ENCODE measurements around the gene ICE2.

ICE2 gene

DNA sequence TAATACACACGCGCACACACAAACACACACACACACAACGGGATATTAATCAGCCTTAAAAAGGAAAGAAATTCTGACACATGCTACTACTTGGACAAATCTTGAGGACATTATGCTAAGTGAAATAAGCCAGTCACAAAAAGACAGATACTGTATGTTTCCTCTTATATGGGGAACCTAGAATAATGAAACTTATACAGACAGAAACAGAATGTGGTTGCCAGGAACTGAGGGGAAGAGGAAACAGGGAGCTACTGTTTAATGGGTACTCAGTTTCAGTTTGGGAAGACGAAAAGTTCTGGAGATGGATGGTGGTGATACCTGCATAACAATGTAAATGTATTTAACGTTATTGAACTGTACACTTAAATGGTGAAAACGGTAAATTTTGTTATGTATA lies 20.2 kb downstream of the ICE2 start:
- in situ Hi-C loops (cut with MboI; ENCODE audit: low sequenced_read_pairs), result no loop called here

GRCh38 chr15:60457985-60458384 lies 21.0 kb downstream of the ICE2 start:
- in situ Hi-C loops (cut with MboI; ENCODE audit: low sequenced_read_pairs), result no loop called here

DNA sequence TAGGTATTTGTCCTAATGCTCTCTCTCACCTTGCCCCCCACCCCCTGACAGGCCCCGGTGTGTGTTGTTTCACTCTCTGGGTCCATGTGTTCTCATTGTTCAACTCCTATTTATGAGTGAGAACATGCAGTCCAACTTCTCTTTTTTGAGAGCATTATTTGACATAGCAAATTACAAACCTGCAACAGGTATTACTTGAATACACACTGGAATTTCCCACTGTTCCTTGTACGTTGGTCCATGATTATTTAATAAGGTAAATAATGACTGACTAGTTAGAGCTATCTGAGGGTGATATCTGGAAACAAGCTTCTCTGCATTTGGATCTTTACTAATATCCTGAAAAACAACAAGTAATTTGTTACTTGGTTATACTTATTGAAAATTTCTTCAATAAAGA lies 24.1 kb downstream of the ICE2 start:
- in situ Hi-C loops (cut with MboI; ENCODE audit: low sequenced_read_pairs), result no loop called here

DNA sequence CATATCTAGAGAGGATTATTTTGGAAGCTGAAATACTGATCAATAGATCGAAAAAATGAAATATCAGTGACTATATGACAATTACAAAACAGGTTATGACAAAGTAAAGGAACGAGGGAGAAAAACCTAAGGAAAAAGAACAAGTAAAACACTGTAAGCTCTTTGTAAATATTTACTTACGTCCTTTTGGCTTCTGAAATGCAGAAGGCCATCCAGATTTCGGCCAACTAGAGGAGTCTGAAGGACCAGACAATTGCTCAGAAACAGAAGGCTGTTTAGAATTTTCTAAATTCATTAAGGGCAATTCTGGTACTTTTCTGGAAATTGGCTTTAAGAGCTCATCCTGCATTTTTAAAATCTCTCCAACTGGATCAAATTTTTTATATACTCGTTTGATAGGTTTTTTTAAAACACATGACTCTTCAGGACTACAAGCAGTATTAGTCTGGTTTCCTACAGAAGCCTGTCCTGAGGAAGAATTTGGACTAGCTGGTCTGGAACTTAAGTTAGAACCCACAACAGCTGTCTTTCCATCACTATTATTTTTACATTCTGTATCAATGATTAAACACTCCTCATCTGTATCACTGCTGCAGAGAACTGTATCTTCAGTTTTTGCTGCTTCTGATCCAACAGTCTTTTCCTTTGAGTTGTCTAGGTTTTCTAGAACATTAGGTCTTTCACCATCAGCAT lies 30.1 kb downstream of the ICE2 start:
- in situ Hi-C loops (cut with MboI; ENCODE audit: low sequenced_read_pairs), result no loop called here

DNA sequence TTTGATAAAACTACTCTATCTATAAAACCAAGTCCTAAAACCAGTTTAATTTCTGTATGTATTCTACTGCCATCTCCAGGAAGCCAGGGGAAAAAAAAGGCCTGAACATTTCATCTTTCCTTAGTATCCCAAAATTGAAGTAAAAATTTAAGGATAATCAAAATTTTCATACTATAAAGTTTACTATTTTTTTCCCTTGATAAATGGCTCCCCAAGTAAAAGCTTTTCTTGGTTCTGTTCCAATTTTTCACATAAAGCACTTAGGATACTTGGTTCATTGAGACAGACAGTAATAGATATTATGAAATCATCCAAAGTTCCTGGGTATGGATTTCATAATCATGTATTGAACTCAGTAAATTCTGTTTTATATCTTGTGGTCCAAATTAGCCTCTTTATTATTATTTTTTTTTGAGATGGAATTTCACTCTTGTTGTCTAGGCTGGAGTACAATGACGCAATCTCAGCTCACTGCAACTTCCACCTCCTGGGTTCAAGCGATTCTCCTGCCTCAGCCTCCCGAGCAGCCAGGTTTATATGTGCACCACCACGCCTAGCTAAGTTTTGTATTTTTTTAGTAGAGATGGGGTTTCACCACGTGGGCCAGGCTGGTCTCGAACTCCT lies 34.5 kb downstream of the ICE2 start:
- in situ Hi-C loops (cut with MboI; ENCODE audit: low sequenced_read_pairs), result no loop called here

- in situ Hi-C loops (cut with MboI; ENCODE audit: low sequenced_read_pairs), result no loop called here
Observed at GRCh38 chr15:60442763-60443162, 36.2 kb downstream of the ICE2 start.

DNA sequence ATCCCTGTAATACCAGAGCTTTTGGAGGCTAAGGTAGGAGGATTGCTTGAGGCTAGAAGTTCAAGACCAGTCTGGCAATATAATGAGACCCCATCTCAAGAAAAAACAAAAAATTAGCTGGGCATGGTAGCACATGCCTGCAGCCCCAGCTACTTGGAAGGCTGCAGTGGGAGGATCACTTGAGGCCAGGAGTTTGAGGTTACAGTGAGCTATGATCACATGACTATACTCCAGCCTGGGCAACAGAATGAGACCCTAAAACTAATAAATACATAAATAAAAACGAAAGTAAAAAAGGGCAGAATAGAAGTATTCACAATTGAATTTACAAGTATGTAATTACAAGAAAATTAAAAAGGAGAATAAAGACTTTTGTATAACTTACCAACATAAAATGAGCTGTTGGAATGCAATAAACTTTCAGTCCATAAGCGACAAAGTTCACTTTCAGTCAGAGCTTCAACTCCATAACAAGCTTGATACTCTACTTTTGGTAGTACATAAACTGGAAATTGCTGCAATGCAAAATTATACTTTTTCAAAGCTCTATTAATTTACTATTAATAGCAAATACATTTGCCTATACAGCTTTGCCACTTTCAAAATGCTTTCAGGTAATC lies 36.8 kb downstream of the ICE2 start:
- in situ Hi-C loops (cut with MboI; ENCODE audit: low sequenced_read_pairs), result no loop called here

DNA sequence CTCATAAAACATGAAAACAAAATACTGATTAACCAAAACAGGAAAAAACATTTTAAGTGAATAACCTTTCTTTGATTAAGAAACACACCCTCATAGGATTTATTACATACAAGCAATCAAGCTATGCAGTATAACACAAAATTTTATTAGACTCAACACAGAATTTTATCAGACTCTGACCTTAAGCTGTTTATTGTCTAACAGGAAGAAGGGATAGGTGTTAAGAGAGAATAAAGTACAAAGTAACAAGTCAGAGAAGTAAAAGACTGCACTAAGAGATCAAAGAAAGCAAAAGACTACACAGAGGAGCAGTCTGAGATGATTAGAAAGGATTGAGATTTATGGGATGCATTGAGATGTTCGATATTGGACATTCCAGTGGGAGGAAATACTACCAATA lies 37.6 kb downstream of the ICE2 start:
- in situ Hi-C loops (cut with MboI; ENCODE audit: low sequenced_read_pairs), result no loop called here

DNA sequence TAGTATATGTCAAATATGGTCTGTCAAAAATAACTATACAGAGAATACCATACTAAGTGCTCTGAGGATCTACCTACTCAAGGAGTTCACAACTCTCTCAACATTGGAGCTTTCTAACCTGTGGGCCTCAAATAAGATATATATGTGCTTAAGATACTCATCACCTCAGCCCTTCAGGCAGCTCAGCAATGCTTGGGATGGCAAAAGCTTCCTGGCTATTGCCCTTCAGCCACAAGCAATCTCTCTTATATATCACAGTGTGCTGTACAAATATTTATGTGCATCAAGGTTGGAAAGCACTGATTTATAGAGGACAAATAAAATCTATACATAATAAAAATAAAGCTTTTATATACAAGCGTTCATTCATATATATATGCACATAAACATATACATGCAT lies 40.3 kb downstream of the ICE2 start:
- in situ Hi-C loops (cut with MboI; ENCODE audit: low sequenced_read_pairs), result no loop called here

DNA sequence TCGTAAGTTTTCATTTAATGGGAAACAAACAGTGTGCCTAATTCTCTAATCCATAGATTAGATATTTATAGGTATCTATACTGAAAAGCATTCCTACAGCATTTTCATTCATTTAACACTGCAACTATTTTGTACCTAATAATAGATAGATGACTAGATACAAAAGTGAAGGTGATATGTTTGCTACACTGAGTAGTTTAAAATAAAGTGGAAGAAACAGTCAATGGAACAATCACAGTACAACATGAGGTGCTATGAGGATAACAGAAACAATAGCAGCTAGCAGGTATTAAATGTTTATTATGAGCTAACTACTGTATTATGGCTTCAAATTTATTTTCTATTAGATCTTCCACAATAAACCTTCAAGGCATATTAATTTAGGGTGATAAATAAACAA lies 50.0 kb downstream of the ICE2 start:
- in situ Hi-C loops (cut with MboI; ENCODE audit: low sequenced_read_pairs), result no loop called here

DNA sequence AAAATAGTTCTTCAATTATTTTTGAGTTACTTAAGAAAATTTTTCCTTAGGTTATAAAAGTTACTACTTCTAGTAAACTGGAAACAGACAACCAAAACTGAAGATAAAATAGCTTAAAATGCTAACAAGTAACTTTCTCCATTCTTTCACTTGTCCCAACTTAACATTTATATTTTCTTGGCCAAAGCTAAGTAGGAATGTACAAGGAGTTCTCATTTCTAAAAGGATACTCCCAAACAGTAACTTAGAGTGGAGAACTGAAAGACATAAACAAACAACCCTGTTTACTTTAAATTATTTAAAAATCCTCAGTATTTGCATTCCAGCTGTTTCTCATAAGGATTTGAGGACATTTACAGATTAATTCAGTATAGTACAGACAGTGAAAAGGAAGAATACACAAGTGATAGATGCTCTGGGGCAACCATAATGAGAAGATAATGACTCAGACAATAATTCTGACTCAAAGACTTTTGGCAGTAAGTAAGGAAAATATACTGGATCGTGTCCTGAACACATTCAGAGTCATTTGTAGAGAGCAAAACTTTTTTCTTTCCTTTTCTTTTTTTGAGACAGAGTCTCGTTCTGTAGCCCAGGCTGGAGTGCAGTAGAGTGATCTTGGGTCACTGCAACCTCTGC lies 52.0 kb downstream of the ICE2 start:
- in situ Hi-C loops (cut with MboI; ENCODE audit: low sequenced_read_pairs), result no loop called here

DNA sequence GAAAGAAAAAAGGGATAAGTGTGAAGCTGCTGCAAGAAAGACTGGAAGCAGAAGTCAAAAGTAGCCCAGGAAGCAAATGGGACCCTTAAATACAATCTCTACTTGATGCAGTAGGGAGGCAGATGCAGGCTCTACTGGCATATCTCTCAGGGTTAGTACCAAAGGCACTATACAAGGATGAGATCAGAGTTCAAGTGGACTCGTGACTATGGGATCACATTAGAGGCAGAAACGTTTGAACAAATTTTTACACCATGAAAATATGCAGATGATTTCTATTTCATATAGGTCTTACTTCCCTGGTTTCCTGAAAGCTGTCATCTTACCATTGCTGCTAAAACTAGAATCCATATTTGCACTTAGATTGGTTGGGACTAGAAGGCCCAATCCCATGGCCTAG lies 53.5 kb downstream of the ICE2 start:
- in situ Hi-C loops (cut with MboI; ENCODE audit: low sequenced_read_pairs), result no loop called here

DNA sequence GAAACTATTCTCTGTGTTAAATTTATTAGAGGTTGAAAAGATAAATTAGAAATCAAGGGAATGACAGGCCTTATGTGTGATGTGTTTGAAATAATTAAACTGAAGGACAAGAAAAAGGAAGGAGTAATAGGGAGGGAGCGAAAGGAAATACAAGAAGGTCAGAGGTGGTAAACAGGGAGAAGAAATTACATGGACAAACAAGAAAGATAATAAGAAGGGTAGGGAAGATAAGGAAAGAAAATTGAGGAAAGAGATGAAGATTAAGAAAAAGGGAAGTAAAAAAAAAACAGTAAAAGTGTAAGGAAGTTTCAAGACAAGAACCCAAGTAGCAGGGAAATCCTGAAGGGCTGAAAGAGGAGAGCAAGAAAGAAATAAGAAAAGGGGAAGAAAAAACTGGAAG lies 54.9 kb downstream of the ICE2 start:
- in situ Hi-C loops (cut with MboI; ENCODE audit: low sequenced_read_pairs), result no loop called here

DNA sequence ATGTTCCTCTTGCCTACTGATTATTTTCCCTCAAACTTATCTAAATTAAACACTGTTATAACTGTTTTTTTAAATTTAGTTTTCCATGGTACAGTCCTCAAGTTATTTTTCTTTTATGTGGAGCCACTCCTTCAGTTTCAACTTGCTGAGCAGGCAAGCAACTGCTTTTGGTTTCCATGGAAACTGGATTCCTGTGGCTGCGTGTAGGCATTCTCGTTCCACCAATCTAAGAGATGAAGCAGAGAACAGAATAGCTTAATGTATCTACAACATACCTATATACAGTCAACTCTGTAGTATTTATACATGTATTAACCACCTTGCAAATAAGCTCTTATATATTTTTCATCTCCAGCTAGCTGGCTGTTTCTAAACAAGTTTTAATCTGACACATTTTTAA lies 55.4 kb downstream of the ICE2 start:
- in situ Hi-C loops (cut with MboI; ENCODE audit: low sequenced_read_pairs), result no loop called here

DNA sequence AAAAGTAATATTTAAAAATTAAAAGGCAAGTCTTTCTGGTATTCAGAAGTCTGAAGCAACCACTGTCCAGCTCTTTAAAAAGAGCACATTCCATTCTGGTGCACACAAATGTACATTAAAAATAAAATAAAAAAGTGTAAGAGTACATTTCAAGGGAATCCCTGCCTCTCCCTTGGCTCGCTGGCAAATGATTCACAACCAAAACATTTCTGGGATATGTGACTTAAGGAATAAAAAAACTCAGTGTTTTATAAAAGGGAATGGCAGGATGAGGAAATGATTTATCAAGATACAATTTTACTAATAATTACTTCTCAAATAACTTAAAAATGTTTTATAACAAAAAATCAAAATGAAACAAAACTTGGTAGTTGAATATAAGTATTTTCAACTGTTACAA lies 57.4 kb downstream of the ICE2 start:
- in situ Hi-C loops (cut with MboI; ENCODE audit: low sequenced_read_pairs), result no loop called here

GRCh38 chr15:60420203-60420716 lies 58.7 kb downstream of the ICE2 start:
- in situ Hi-C loops (cut with MboI; ENCODE audit: low sequenced_read_pairs), result no loop called here

GRCh38 chr15:60419753-60420152 lies 59.2 kb downstream of the ICE2 start:
- in situ Hi-C loops (cut with MboI; ENCODE audit: low sequenced_read_pairs), result no loop called here

- in situ Hi-C loops (cut with MboI; ENCODE audit: low sequenced_read_pairs), result no loop called here
Observed at GRCh38 chr15:60418096-60418495, 60.8 kb downstream of the ICE2 start.

DNA sequence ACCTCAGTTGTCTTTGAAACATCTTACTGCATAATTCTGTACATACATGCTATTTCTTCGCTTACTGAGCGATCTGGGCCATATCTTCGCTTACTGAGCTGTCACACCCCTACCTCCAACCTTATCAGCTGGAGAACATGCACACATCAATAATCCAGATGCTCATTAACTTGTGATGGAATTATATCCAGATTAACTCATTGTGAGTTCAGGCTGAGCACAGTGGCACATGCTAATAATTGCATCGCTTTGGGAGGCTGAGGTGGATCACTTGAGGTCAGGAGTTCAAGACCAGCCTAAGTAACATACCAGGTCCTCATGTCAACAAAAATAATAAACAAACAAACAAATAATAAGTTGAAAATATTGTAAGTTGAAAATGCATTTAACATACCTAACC lies 61.8 kb downstream of the ICE2 start:
- in situ Hi-C loops (cut with MboI; ENCODE audit: low sequenced_read_pairs), result no loop called here

DNA sequence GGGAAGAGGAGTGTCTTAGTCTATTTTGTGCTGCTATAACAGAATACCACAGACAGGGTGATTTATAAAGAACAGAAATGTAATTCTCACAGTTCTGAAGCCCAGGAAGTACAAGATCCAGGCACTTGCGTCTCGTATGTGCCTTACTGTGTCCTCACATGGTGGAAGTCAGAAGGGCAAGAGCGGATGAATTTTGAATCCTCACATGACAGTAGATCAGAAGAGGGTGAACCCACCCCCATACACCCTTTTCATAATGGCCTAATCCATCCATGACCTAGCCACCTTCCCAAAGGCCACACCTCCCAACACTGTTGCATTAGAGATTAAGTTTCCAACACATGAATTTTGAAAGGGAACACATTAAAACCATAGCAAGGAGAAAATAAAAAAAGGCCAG lies 62.5 kb downstream of the ICE2 start:
- in situ Hi-C loops (cut with MboI; ENCODE audit: low sequenced_read_pairs), result no loop called here

DNA sequence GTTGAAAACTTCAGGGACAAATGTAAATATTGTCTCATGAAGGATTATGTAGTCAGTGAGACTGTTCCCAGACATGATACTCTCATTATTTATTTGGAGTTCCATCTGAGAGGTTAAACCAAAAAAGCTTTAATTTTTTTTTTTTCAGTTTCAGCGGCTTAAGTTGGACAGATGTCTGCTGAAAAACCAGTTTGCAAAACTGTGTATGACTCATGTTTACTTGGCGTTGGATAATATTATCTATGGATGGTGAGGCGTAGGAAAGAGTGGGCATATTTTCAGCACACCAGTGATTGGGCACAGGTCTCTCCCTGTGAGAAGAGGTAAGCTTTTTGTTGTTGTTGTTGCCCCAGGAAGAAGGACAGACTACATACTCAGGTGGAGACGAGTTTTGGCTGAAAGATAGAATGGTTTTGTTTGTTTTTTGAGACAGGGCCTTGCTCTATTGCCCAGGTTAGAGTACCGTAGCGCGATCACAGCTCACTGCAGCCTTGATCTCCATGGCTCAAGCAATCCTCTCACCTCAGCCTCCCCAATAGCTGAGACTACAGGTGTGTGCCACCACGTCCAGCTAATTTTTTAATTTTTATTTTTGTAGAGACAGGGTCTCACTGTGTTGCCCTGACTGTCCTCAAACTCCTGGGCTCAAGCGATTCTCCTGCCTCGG lies 64.8 kb downstream of the ICE2 start:
- in situ Hi-C loops (cut with MboI; ENCODE audit: low sequenced_read_pairs), result no loop called here

Data from HL-60/S4 treated with phorbol 12-myristate 13-acetate at 8.2 ng/mL for 4 days and 3 days (cell line).